SK-N-SH treated with all-trans-retinoic acid at 6 μM for 48 hours (cell line): ENCODE results near the gene ACSM4.

Experiments
- ATAC-seq: fragments of 200-7000 bp; cut with Tn5 transposase; 3 replicates; pipeline ENCODE4 v1.9.1; 2020; ENCODE audit warnings: mild to moderate bottlenecking, moderate library complexity
- ARNTL ChIP-seq: fragments of 450-650 bp; formaldehyde crosslinking; IDR thresholded peaks from 2 replicates; pipeline ENCODE4 v1.5.0; 2020; ENCODE audit warnings: low read depth, mild to moderate bottlenecking, moderate library complexity, borderline replicate concordance
- BACH2 ChIP-seq: fragments of 250-450 bp; sonication (Bioruptor Pico); IDR thresholded peaks from 2 replicates; pipeline ENCODE4 v1.9.0; 2021; ENCODE audit warnings: mild to moderate bottlenecking, borderline replicate concordance
- CSRNP3 ChIP-seq: fragments of 250-450 bp; sonication (Bioruptor Pico); IDR thresholded peaks from 2 replicates; pipeline ENCODE4 v1.5.1; 2021; ENCODE audit warnings: mild to moderate bottlenecking, moderate library complexity
- GLIS3 ChIP-seq: fragments of 250-450 bp; sonication (Bioruptor Pico); IDR thresholded peaks from 2 replicates; pipeline ENCODE4 v1.5.0; 2020; ENCODE audit warnings: mild to moderate bottlenecking, moderate library complexity
- ISL1 ChIP-seq: fragments of 250-450 bp; sonication (Bioruptor Pico); IDR thresholded peaks from 2 replicates; pipeline ENCODE4 v2.1.2; 2022; ENCODE audit warnings: mild to moderate bottlenecking, moderate library complexity
- OSR1 ChIP-seq: fragments of 250-450 bp; sonication (Bioruptor Pico); IDR thresholded peaks from 2 replicates; pipeline ENCODE4 v1.8.0; 2022; ENCODE audit warnings: moderate library complexity, mild to moderate bottlenecking, inconsistent platforms
- PATZ1 ChIP-seq: fragments of 250-450 bp; sonication (Bioruptor Pico); IDR thresholded peaks from 2 replicates; pipeline ENCODE4 v1.8.0; 2020; ENCODE audit warnings: mild to moderate bottlenecking, moderate library complexity, borderline replicate concordance
- POU6F1 ChIP-seq: fragments of 250-450 bp; sonication (Bioruptor Pico); IDR thresholded peaks from 2 replicates; pipeline ENCODE4 v1.8.0; 2021; ENCODE audit warnings: low read depth, mild to moderate bottlenecking, moderate library complexity, borderline replicate concordance
- PPARA ChIP-seq: fragments of 250-450 bp; sonication (Bioruptor Pico); IDR thresholded peaks from 2 replicates; pipeline ENCODE4 v1.5.0; 2020; ENCODE audit warnings: mild to moderate bottlenecking, borderline replicate concordance
- RARB ChIP-seq: fragments of 250-450 bp; sonication (Bioruptor Pico); IDR thresholded peaks from 2 replicates; pipeline ENCODE4 v1.8.0; 2021; ENCODE audit warnings: mild to moderate bottlenecking, moderate library complexity
- TCF4 ChIP-seq: fragments of 250-450 bp; sonication (Bioruptor Pico); IDR thresholded peaks from 2 replicates; pipeline ENCODE4 v1.8.0; 2021; ENCODE audit warnings: mild to moderate bottlenecking, moderate library complexity, borderline replicate concordance
- TOX ChIP-seq: fragments of 250-450 bp; sonication (Bioruptor Pico); IDR thresholded peaks from 2 replicates; pipeline ENCODE4 v1.8.0; 2021; ENCODE audit warnings: mild to moderate bottlenecking, moderate library complexity, borderline replicate concordance
- TSHZ2 ChIP-seq: fragments of 250-450 bp; sonication (Bioruptor Pico); IDR thresholded peaks from 2 replicates; pipeline ENCODE4 v1.5.0; 2020; ENCODE audit warnings: mild to moderate bottlenecking, moderate library complexity
- ZC3H10 ChIP-seq: fragments of 250-450 bp; sonication (Bioruptor Pico); IDR thresholded peaks from 2 replicates; pipeline ENCODE4 v1.5.1; 2021; ENCODE audit warnings: mild to moderate bottlenecking, moderate library complexity
- ZFP3 ChIP-seq: fragments of 250-450 bp; sonication (Bioruptor Pico); IDR thresholded peaks from 2 replicates; pipeline ENCODE4 v1.5.0; 2020; ENCODE audit warnings: mild to moderate bottlenecking, moderate library complexity
- ZFP30 ChIP-seq: fragments of 450-650 bp; formaldehyde crosslinking; IDR thresholded peaks from 2 replicates; pipeline ENCODE4 v1.5.0; 2022; ENCODE audit warnings: mild to moderate bottlenecking, moderate library complexity
- ZNF70 ChIP-seq: fragments of 450-650 bp; formaldehyde crosslinking; IDR thresholded peaks from 2 replicates; pipeline ENCODE4 v1.5.0; 2020; ENCODE audit warnings: mild to moderate bottlenecking, moderate library complexity

The ACSM4 gene

GRCh38 chr12:7302266-7302986 lies 1.4 kb upstream of the ACSM4 start:
- no peak for ATAC-seq
- no peak for TF ChIP-seq GLIS3 (CRISPR knock-in tag)
- no peak for TF ChIP-seq TCF4 (CRISPR knock-in tag)
- no peak for TF ChIP-seq POU6F1 (CRISPR knock-in tag)
- no peak for TF ChIP-seq PATZ1 (CRISPR knock-in tag)
- no peak for TF ChIP-seq ZFP30 (CRISPR knock-in tag)
- no peak for TF ChIP-seq TOX (CRISPR knock-in tag)
- no peak for TF ChIP-seq ISL1 (CRISPR knock-in tag)
- TF ChIP-seq CSRNP3 (CRISPR knock-in tag) = no peak
- no peak for TF ChIP-seq BACH2 (CRISPR knock-in tag)
- no peak for TF ChIP-seq ARNTL (CRISPR knock-in tag)
- no peak for TF ChIP-seq ZFP3 (CRISPR knock-in tag)
- no peak for TF ChIP-seq PPARA (CRISPR knock-in tag)
- TF ChIP-seq TSHZ2 (CRISPR knock-in tag) = no peak

- no peak for ATAC-seq
- TF ChIP-seq PATZ1 (CRISPR knock-in tag) (no peak), PPARA (CRISPR knock-in tag) (no peak), ZFP30 (CRISPR knock-in tag) (no peak), ZC3H10 (CRISPR knock-in tag) (no peak), TCF4 (CRISPR knock-in tag) (no peak), OSR1 (CRISPR knock-in tag) (no peak), CSRNP3 (CRISPR knock-in tag) (no peak), ZNF70 (CRISPR knock-in tag) (no peak)
Measured at GRCh38 chr12:7303230-7303629, 642 bp upstream of the ACSM4 start.

GRCh38 chr12:7304456-7304855 lies 584 bp downstream of the ACSM4 start:
- TF ChIP-seq ISL1 (CRISPR knock-in tag) (no peak), OSR1 (CRISPR knock-in tag) (no peak), RARB (CRISPR knock-in tag) (no peak)
- TF ChIP-seq, all 23 proteins: peak for 0
- no peak for ATAC-seq
